Cerebellar cortex (tissue), 1 donor: Measurements from ENCODE around the gene DHRS7B.

ENCODE experiments used
- DNase-seq: peaks from one replicate; pipeline ENCODE4 v3.0.0-alpha.2; 2015; ENCODE audit warnings: low spot score

The DHRS7B gene

GRCh38 chr17:21157586-21158370, 31.0 kb downstream of the DHRS7B start:
- DNase-seq: no peak

- DNase-seq: no peak
These were observed 33.6 kb downstream of the DHRS7B start for GRCh38 chr17:21160401-21160800.

GRCh38 chr17:21161498-21162393, 35.0 kb downstream of the DHRS7B start:
- DNase-seq: no peak

- DNase-seq: no peak
These were observed 35.6 kb downstream of the DHRS7B start for GRCh38 chr17:21162394-21162775.

GRCh38 chr17:21163101-21163500, 36.3 kb downstream of the DHRS7B start:
- DNase-seq: no peak

GRCh38 chr17:21164216-21164615, 37.5 kb downstream of the DHRS7B start:
- no peak for DNase-seq

- DNase-seq: no peak
These were observed 37.9 kb downstream of the DHRS7B start for GRCh38 chr17:21164620-21165019.

GRCh38 chr17:21165922-21166594, 39.3 kb downstream of the DHRS7B start:
- DNase-seq: no peak

- no peak for DNase-seq
These were observed 39.9 kb downstream of the DHRS7B start for GRCh38 chr17:21166595-21167210.

- DNase-seq: no peak
These were observed 40.5 kb downstream of the DHRS7B start for GRCh38 chr17:21167303-21167702.

GRCh38 chr17:21168555-21168865, 41.7 kb downstream of the DHRS7B start:
- no peak for DNase-seq

GRCh38 chr17:21169496-21169895, 42.7 kb downstream of the DHRS7B start:
- no peak for DNase-seq

- DNase-seq: no peak
These were observed 44.0 kb downstream of the DHRS7B start for GRCh38 chr17:21170809-21171208.

- DNase-seq: no peak
These were observed 44.7 kb downstream of the DHRS7B start for GRCh38 chr17:21171309-21171922.

GRCh38 chr17:21171970-21172510, 45.3 kb downstream of the DHRS7B start:
- DNase-seq: no peak

GRCh38 chr17:21172846-21173245, 46.1 kb downstream of the DHRS7B start:
- no peak for DNase-seq

- no peak for DNase-seq
These were observed 46.8 kb downstream of the DHRS7B start for GRCh38 chr17:21173543-21173942.

- DNase-seq: no peak
These were observed 47.4 kb downstream of the DHRS7B start for GRCh38 chr17:21174186-21174585.

- no peak for DNase-seq
These were observed 47.9 kb downstream of the DHRS7B start for GRCh38 chr17:21174713-21175112.

- no peak for DNase-seq
These were observed 50.1 kb downstream of the DHRS7B start for GRCh38 chr17:21176773-21177395.

- DNase-seq: no peak
These were observed 50.6 kb downstream of the DHRS7B start for GRCh38 chr17:21177401-21177800.
